GM18505 (cell line): Measurements from ENCODE around the gene GPNMB.

ENCODE experiments used
- ATAC-seq: cut with Tn5 transposase; IDR thresholded peaks from one replicate; pipeline ENCODE4 v1.9.1; 2021; ENCODE audit not compliant: unreplicated experiment
- POLR2A ChIP-seq: IDR thresholded peaks from 4 replicates; pipeline ENCODE4 v1.6.1; 2011; ENCODE audit warnings: borderline replicate concordance; ENCODE audit not compliant: insufficient read depth, insufficient read length; ENCODE audit errors: extremely low read depth

GPNMB gene

GRCh38 chr7:23273141-23273599 lies 26.6 kb downstream of the GPNMB start:
- ATAC-seq, result peak; percentile 96

GRCh38 chr7:23275912-23276311 lies 29.3 kb downstream of the GPNMB start:
- no peak for ATAC-seq
- TF ChIP-seq POLR2A, result no peak

More at GRCh38 chr7:23273141-23273599, 26.6 kb downstream of the GPNMB start:
- TF ChIP-seq POLR2A, result peak; percentile 33

- no peak for TF ChIP-seq POLR2A
- no peak for ATAC-seq
Observed at GRCh38 chr7:23276376-23276775, 29.8 kb downstream of the GPNMB start.

GRCh38 chr7:23276947-23277346 lies 30.4 kb downstream of the GPNMB start:
- ATAC-seq, result no peak
- no peak for TF ChIP-seq POLR2A

- TF ChIP-seq POLR2A, result no peak
- ATAC-seq, result no peak
Observed at GRCh38 chr7:23277359-23277989, 30.9 kb downstream of the GPNMB start.

- no peak for TF ChIP-seq POLR2A
Observed at GRCh38 chr7:23279819-23280525, 33.4 kb downstream of the GPNMB start.

GRCh38 chr7:23283086-23283485 lies 36.5 kb downstream of the GPNMB start:
- no peak for ATAC-seq
- TF ChIP-seq POLR2A, result no peak

More at GRCh38 chr7:23279819-23280525, 33.4 kb downstream of the GPNMB start:
- no peak for ATAC-seq

GRCh38 chr7:23284871-23285270 lies 38.3 kb downstream of the GPNMB start:
- no peak for TF ChIP-seq POLR2A
- no peak for ATAC-seq

- no peak for TF ChIP-seq POLR2A
Observed at GRCh38 chr7:23285657-23286646, 39.4 kb downstream of the GPNMB start.

GRCh38 chr7:23287612-23288011 lies 41.0 kb downstream of the GPNMB start:
- TF ChIP-seq POLR2A, result no peak
- no peak for ATAC-seq

More at GRCh38 chr7:23285657-23286646, 39.4 kb downstream of the GPNMB start:
- no peak for ATAC-seq

- no peak for TF ChIP-seq POLR2A
Observed at GRCh38 chr7:23290993-23291392, 44.4 kb downstream of the GPNMB start.

GRCh38 chr7:23291957-23292560 lies 45.5 kb downstream of the GPNMB start:
- ATAC-seq, result no peak
- TF ChIP-seq POLR2A, result no peak

More at GRCh38 chr7:23290993-23291392, 44.4 kb downstream of the GPNMB start:
- no peak for ATAC-seq

GRCh38 chr7:23292623-23293022 lies 46.0 kb downstream of the GPNMB start:
- no peak for ATAC-seq
- TF ChIP-seq POLR2A, result no peak

- no peak for ATAC-seq
- TF ChIP-seq POLR2A, result no peak
Observed at GRCh38 chr7:23293500-23294073, 47.0 kb downstream of the GPNMB start.
